Inferior parietal cortex (tissue), 1 donor: ENCODE measurements around the gene SMR3A.

Source experiments
- DNase-seq: peaks from one replicate; pipeline ENCODE4 v3.0.0-alpha.2; 2016; ENCODE audit errors: extremely low spot score

The SMR3A gene

DNA sequence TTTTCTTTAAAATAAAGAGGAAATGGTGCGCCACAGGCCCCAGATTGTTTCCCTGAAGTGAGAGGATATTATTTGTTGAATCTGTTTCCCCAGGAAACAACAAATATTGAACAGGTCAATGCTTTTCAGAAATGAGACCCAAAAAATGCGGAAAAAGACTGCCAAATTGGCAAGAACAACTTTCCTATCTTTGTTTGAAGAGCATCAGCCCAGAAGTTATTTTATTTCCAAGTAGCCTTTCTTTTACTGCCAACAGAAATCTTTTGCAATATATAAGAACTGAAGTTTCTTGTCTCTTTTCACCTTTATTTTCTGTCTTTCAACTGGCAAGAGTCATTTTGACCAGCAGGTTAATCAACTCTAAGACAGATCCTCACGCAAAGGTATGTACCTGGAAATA lies at the start of gene SMR3A:
SMR3A (plus strand) TSS at position 301 of the 400 bp plus-strand sequence. CDS start 1,356 bp downstream, outside the sequence.
- DNase-seq: no peak

DNA sequence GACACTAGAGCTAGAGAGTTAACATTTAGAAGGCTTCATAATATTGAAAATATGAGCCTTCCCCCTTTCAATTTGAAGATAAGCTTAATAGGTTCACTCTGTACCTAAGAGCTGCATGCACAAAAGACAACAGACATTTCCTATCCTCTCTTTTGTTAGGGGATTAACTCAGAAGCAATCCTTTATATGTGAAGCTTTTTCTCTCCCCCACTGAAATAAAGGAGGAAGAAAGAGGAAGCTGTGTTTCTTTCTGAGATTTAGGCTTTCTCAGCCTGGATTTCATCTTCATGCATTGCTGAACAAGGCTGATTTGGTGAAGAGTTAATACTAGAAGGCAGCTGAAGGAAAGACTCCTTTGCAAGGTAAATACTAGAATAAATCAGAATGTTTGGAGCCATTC lies 46.8 kb upstream of the SMR3A start:
- DNase-seq: no peak

DNA sequence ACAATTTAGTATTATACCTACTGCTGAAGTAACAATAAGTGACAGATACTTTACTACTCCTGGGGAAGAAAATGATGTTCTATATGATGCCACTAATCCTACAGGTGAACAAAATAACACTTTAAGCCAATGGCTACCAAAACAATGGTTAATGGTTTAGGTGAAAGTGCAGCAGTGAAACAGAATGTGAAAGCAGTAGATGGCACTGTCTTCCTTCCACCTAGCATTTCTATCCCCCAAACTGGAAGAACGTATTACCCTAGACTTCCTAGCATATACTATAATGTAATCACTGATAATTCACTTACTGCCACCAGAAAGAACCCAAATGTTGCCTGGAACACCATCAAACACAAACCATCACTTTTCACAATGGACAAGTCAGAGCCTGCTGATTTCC lies 44.6 kb upstream of the SMR3A start:
- DNase-seq: no peak

DNA sequence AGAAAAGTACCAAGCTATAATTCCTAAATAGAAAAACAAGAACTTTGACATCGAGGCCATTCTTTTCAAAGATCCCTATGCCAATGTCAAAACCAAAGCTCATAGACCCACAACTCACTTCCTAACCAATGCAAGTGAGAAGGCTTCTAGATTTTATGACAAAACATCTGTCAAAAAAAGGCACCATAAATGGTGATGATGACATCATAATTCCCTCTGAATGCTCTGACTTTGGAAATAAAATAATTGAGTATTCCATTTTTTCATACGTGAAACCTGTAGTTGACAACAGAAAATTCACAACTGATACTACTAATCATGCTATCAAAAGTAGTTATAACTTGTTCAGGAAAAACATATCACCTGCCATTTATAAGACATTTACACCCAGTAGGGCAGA lies 34.5 kb upstream of the SMR3A start:
- no peak for DNase-seq

DNA sequence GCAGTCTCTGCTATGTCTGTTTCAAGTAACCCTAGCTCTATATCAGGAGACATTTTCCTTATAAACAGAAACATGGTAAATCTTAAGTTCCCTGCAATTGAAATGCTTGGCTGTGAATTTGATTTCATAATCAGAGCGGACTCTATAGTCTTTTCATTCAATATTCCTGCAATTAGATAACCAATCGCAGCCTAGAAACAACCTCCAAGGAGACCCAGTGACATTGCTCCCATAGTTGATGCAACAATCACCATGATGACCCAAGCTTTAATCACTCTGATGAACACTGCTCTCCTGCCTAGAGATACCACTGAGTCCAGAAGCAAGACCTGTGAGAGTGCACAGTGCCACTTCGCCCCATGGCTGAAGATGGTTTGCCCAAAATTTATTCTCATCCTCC lies 25.9 kb upstream of the SMR3A start, which contains the start of gene CABS1:
CABS1 (plus strand) TSS at position 301 of the 400 bp plus-strand sequence; CDS start at position 360, 59 bp downstream.
- DNase-seq: no peak

DNA sequence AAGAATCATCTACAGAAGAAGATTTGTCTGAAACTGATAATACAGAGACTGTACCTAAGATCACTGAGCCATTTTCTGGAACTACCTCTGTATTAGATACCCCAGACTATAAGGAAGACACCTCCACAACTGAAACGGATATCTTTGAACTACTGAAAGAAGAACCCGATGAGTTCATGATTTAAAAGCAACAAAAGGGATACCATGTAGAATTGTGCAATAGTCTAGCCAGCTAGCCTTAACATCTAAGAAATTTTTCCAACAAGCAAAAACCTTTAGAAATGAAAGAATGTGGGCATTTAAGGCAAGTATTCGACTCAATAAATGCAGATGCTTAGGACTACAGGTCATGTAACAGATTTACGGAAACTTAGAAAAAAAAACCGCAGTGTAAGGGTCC lies 24.5 kb upstream of the SMR3A start:
- DNase-seq: no peak

DNA sequence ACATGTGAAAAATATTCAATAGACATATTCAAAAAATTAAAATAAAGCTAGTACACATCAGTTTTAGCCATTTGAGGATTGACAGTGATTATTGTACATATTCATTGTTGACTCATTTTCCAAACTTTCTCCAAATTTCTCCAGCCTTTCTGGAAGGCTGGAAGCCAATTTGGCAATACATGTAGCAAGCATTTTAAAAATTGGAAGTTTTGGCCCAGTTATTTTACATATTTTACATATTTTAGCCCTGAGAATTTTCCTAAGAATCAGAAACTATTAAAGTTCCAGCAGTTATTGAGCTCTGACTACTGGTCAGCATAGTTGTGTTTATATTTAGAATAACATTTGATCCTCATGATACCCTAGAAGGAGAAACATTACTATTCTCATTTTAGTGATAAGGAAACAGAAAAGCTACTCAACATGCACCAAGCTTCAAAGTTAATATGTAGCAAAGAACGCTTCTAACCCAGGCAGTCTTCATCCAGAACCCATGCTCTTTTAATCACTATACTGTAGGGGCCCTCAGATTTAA lies 22.6 kb upstream of the SMR3A start:
- DNase-seq: no peak

DNA sequence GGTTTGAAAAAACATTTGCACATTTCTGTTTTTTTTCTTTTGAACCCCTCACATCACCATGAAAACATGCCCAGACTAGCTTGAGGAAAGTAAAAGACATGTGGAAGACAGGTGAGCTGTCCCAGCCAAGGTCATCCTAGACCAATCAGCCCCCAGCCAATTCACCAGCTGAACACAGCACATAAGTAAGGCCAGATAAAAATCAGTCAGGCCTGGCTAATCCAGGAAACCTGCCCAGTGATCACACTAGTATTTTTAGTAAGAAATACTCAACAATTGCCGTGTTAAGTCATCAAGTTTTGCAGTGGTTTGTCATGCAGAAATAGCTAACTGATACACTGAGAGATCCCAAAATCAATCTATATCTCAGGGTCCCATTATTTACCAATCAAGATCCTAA lies 4.4 kb upstream of the SMR3A start:
- DNase-seq: no peak

DNA sequence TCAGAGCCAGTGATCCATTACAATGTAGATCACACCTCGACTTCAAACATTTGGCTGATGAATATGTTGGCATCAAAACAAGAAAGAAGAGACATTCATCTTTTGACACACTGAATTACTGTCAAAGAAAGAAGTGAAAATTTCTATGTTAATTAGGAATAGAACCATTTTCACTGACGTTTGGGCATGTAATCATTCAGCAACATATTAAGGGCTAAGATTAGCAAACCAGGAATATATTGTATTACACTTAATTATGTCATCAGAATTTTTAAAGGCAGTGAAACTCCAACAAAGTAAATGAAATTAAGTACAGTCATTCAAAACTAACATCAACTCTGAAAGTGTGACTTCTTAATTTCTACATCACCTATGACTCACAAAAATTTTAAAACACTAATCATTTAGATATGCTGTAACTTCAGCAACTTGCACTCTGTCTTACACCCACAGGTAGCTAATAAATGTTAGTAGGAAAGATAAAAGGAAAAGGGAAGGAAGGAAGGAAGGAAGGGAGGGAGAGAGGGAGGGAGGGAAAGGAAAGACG lies 1.4 kb upstream of the SMR3A start:
- DNase-seq: no peak

DNA sequence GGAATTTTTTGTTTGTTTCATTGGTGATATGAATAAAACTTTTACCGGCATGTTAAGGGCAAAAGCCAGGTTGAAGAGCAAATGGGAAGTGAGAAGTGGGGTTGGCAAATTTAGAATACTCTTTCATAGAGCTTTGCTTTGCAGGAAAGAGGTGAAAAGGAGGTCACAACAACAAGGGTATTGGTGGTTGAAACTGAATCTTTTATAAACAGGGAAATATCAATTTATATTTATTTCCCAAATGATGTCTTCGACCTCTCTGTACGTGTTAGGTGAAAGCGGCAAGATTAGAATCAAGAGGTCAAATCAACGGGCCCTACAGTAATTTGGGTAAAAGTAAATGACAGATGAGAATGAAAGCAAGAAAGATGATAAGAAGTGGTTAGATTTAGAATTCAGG lies 3.4 kb downstream of the SMR3A start:
- no peak for DNase-seq

DNA sequence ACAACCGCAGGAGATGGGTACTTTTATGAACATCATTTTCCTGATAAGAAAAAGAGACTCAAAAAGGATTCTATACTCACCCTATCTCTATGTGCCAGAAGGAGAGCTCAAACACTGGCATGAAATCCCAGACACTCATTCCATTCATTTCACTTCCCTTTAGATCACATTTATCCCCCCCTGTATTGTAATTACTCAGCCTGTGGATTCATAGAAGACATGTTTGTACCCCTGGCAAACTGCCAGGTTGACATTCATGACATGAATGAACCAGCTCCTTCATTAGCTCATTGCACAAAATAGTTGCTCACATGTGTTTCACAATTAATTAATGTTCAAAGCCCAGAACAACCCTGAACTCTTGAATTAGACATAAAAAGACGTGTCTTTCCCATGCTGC lies 4.9 kb downstream of the SMR3A start:
- DNase-seq: no peak

DNA sequence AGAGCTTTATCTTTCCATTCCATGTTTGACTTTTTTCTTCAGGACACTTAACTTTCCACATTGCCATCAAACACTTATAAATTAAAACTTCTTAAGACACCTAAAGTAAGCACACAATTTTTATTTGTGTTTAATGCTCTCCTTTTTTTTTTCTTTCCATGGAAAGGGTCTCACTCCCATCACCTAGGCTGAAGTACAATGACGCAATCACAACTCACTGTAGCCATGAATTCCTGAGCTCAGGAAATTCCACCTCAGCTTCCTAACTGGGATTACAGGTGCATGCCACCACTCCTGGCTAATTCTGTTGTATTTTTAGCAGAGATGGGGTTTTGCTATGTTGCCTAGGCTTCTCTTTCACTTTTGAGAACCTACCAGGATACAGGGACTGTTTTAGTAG lies 7.3 kb downstream of the SMR3A start:
- no peak for DNase-seq

DNA sequence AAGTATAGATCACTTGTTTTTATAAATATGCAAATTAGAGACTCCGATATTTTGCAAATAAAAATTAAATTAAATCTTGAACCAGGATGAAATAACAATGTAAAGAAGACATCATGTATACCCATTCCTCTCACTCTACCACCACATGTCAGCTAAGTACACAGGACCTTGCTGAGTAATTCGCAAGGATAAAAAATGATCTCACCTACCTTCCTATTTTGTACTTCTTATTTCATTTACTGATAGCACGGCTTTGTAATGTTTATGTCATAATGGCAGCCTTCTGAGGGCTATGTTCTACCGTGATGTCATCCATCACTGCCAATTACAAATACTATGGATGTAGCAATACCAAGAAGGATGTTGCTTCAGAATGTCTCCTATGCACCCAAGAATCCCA lies 11.4 kb downstream of the SMR3A start:
- DNase-seq: no peak

DNA sequence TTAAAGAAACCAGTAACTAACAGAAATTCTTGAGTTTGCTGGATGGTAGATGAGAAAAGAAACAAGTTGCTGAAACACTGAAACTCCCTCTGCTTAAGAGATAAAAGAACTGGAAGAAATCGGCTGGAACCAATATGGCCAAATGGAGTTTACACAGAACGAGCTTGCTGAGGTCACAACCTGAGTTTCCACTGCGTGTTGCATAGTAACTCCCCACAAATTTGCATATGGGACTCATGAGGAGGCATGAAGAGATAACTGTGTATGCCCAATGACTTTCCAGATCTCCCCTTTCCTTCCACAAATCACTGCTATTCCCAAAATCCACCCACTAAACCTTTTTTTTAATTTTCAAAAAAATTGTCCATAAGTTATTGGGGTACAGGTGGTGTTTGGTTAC lies 12.2 kb downstream of the SMR3A start:
- no peak for DNase-seq

DNA sequence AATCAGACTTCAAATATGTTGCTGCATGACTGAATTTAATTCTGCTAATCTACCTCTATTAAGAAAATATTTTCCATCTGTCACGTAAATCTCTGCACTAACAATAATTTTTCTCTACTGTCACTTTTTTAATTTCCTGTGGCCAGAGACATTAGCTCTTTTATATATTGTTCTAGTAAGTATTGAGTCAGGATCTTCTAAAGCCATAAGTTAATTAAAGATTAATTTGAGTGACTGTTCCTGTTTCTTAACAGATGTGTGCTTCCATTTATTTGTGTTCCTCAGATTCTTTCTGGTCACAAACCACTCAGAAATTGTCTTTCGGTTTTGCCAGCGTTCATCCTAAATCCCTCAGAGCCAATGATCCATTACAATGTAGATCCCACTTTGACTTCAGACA lies 20.0 kb downstream of the SMR3A start:
- no peak for DNase-seq

DNA sequence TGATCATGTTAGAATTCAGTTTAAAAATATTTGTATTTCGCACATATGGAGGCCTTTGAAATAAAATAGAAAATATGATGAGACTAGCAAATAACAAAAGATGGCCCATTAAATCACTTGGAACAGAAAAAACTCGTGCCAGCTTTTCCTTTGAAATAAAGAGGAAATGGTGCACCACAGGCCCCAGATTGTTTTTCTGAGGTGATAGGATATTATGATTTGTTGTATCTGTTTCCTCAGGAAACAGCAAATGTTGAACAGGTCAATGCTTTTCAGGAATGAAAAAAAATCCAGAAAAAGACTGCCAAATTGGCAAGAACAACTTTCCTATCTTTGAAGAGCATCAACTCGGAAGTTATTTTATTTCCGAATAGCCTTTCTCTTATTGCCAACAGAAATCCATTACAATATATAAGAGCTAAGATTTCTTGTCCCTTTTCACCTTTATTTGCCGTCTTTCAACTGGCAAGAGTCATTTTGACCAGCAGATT lies 22.2 kb downstream of the SMR3A start, which contains the start of gene SMR3B:
SMR3B (plus strand) TSS at position 441 of the 491 bp plus-strand sequence. CDS start 1,380 bp downstream, outside the sequence.
- no peak for DNase-seq

DNA sequence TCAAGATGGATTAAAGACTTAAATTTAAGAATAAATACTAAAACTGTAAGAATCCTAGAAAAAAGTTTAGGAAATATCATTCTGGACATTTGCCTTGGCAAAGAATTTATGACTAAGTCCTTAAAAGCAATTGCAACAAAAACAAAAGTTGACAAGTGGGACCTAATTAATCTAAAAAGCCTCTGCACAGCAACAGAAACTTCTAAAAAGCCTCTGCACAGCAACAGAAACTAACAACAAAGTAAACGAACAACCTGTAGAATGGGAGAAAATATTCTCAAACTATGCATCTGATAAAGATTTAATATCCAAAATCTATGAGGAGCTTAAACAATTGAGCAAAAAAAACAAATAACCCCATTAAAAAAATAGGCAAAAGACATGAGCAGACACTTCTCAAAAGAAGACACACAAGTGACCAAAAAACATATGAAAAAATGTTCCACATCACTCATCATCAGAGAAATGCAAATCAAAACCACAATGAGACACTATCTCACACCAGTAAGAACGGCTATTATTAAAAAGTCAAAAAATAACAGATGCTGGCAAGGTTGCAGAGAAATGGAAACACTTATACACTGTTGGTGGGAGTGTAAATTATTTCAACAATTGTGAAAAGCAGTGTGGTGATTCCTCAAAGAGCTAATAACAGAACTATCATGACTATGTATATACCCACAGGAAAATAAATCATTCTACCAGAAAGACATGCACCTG lies 31.7 kb downstream of the SMR3A start:
- no peak for DNase-seq

DNA sequence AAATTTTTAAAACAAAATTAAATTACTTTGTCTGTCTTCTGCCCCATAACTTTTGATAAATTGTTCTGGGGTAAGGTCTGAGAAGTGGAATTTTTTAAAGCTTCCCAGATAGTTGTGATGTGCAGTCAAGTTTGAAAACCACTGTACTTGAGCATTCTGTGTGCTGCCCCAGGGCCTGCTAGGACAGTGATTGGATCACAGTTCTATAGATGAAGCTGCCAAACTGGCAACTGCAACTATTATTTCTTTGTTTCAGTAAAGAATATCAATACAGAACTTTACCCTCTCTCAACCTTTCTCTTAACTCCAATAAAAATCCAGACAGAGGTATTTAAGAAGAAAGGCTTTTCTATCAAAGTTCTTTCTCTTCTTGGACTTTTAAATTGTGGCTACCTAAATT lies 37.0 kb downstream of the SMR3A start, which contains the start of gene OPRPN:
OPRPN (plus strand) TSS at position 361 of the 400 bp plus-strand sequence. CDS start 1,346 bp downstream, outside the sequence.
- no peak for DNase-seq

DNA sequence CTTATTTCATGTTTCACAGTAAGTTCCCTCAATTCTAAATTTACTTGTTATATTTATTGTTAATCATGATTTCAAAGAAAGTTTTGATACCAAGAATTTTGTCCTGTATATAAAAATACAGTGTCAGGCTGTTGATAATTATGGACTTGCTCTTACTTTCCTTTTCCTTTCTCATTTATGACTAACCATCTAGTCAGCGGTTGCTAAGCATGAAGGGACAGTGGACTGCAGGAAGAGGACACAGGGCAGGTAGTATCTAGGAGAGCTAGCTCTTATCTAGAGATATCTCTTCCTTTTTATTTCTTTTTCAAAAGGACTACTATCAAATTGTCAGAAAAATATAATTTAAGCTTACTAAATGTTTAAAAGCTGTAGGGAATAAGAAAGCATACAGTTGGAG lies 38.8 kb downstream of the SMR3A start:
- no peak for DNase-seq

DNA sequence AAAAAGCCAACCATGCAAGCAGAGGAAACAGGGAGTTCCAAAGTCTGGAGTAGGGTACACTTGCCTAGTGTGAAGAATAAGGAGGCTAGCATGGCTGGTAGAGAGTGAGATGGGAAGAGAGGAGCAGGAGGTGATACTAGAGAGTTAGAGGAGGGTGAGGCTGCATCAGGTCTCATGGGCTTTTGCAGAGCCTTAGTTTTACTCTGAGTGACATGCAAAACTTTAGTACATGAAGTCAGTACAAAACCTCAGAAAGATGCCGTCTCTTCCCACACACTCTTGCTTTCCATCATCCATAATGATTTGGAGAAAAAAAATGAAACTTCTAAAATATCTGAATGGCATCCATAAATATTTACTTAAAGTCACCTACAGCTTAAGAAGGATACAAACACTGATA lies 42.2 kb downstream of the SMR3A start:
- DNase-seq: no peak

DNA sequence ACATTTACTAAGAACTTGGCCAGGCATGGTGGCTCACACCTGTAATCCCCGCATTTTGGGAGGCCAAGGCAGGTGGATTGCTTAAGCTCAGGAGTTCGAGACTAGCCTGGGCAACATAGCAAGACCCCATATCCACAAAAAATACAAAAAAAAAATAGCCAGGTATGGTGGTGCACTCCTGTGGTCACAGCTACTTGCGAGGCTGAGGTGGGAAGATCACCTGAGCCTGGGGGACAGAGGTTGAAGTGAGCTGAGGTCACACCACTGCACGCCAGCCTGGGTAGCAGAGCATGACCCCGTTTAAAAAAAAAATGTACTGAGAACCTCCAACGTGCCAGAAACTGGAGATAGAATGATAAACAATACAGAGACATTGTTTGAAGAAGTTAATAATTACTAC lies 45.2 kb downstream of the SMR3A start:
- DNase-seq: no peak
